Fibroblast of the aortic adventitia (primary cell): ENCODE results near the gene CDC42EP1. TPM values are rescaled to one million over a fixed set of nuclear protein-coding genes. Genes with fewer than 3 reads are reported as not detected.
A peak's percentile ranks its signal among the peaks of the same experiment; 100 is the strongest.
"Not testable (repeated sequence)": the region's sequence is repeated elsewhere in the genome, so short reads cannot be mapped to it uniquely, and the experiment has no call there.

Source experiments
- DNase-seq: peaks from one replicate; pipeline ENCODE4 v3.0.0-alpha.2; 2010; ENCODE audit warnings: low read depth
- H3K4me3 ChIP-seq: 2 replicates; pipeline ENCODE4 v1.5.1; 2011; ENCODE audit warnings: low read depth, mild to moderate bottlenecking, control low read depth, low read length, moderate library complexity
- total RNA-seq: library from RNA; depleted of rRNA; stranded (reverse); fragments of >200 nt; gene quantifications from 2 replicates; pipeline ENCODE4 v1.2.3, GENCODE V29; 2012; ENCODE audit warnings: low replicate concordance
- TF ChIP-seq, protein P1 (sequence below): IDR thresholded peaks from 2 replicates; pipeline ENCODE4 v1.5.1; 2011; ENCODE audit warnings: mild to moderate bottlenecking, low read length, control low read depth, inconsistent platforms; ENCODE audit not compliant: insufficient read depth

The CDC42EP1 gene
- total RNA-seq, 1 donor: 30.3 TPM

DNA sequence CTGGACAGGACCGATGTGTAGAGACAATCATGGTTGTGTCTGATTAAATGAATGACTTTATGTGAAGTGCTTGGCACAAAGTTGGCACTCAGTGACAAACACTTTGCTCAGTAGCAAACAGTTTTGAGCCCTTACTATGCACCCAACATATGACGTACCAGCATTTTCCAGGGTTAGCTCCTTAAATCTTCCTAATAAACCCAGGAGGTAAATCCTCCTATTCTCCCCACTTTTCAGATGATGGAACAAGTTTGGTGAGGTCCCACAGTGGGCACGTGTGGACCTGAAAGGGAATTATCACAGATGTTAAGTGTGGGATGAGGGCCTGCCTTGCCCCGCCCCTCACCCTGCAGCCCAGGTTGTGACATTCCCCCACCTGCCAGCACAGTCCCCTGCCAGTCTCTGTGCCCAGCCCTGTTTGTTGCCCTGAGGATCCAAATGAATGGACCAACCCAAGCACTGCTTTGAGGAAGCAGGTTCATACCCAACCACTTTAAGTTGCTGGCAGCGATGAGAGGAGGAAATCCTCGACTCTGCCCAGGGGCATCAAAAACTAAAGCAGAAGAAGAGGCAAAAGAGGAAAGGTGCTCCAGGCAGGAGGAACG is 34.4 kb upstream of the CDC42EP1 start:
- TF ChIP-seq, protein P1, sequence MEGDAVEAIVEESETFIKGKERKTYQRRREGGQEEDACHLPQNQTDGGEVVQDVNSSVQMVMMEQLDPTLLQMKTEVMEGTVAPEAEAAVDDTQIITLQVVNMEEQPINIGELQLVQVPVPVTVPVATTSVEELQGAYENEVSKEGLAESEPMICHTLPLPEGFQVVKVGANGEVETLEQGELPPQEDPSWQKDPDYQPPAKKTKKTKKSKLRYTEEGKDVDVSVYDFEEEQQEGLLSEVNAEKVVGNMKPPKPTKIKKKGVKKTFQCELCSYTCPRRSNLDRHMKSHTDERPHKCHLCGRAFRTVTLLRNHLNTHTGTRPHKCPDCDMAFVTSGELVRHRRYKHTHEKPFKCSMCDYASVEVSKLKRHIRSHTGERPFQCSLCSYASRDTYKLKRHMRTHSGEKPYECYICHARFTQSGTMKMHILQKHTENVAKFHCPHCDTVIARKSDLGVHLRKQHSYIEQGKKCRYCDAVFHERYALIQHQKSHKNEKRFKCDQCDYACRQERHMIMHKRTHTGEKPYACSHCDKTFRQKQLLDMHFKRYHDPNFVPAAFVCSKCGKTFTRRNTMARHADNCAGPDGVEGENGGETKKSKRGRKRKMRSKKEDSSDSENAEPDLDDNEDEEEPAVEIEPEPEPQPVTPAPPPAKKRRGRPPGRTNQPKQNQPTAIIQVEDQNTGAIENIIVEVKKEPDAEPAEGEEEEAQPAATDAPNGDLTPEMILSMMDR: no peak
- no peak for DNase-seq
- H3K4me3 ChIP-seq: no peak overlapping the region

DNA sequence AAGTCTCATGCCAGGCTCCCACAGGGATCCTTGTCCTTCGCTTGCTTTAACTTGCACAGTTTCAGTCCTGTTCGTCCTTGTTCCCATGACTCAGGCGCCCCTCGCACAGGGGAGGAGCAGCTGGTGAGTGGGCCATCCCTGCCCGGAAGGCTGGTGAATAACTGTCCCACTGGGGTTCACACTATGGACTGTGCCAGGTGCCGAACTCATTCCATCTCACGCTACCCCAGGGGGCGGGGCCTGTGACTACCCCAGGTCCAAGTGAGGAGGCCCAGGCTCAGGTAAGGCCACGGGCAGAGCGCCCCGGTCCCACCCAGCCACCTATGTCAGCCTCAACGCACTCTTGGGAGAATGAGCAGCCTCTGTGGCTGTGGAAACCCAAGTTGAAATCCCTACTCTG is 33.9 kb upstream of the CDC42EP1 start:
- TF ChIP-seq, protein P1: no peak

DNA sequence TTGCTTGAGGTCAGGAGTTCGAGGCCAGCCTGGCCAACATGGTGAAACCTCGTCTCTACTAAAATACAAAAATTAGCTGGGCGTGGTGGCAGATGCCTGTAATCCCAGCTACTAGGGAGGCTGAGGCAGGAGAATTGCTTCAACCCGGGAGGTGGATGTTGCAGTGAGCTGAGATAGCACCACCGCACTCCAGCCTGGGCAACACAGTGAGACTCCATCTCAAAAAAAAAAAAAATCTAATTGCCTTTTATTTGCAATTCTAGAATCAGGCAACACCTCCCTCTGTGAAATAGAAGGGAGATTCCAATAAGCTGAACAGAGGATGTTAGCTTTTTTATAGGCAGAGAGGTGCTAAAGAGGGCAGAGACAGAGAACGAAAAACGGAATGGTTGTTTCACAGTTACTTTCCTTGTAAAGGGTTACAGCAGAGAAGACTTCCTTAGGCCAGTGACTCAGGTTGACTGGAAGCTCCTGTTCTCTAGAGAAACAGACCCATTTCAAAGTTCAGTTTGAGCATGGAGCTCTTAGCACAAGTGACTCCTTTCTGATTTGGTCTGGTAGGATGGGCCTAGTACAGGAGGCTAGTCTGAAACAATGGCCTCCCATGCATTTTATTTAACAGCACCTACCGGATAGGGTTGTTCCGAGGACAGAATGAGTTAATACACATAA is 33.1 kb upstream of the CDC42EP1 start:
- DNase-seq: not testable (repeated sequence)

More for the DNA sequence above, 33.9 kb upstream of the CDC42EP1 start:
- H3K4me3 ChIP-seq: no peak overlapping the region
- DNase-seq: peak; percentile 59

DNA sequence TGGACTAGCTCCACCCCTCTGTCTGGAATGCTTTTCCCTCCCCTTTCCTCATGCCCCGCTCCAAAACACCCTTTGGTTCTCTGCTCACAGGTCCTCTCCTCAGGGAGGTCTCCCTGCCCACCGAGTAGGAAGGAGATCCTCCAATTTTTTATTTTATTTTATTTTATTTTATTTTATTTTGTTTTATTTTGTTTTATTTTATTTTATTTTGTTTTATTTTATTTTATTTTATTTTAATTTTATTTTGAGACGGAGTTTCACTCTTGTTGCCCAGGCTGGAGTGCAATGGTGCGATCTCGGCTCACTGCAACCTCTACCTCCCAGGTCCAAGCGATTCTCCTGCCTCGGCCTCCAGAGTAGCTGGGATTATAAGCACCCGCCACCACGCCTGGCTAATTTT is 32.3 kb upstream of the CDC42EP1 start:
- H3K4me3 ChIP-seq, DNase-seq: not testable (repeated sequence)

More for the DNA sequence above, 33.1 kb upstream of the CDC42EP1 start:
- H3K4me3 ChIP-seq: not testable (repeated sequence)

DNA sequence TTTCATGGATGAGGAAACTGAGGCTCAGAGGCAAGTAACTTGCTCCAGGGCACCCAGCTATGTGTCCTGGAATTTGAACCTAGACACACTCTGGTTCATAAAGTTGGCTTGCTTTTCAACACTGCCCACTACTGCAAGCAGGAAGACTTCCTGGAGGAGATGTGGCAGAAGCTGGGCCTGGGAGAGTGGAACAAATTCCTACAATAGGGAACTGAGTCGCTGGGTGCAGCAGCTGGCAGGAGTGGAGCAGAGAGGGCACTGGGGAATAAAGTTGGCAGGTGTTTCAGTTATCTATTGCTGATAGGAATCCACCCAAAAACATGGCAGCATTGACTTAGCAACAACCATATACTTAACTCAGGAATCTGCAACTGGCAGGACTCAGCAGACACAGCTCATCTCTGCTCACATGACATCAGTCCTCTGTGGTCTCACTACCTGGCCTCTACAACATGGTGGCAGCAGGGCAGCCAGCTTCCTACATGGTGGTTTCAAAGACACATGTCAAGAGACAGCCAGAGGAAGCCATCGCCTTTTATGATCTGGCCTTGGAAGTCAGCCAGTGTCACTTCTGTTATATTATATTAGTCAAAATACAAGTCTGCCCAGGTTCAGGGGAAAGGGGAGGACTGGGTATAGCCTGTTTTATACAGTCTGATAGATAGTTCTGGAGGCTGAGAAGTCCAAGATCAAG is 30.5 kb upstream of the CDC42EP1 start:
- TF ChIP-seq, protein P1: no peak
- no peak overlapping the region for H3K4me3 ChIP-seq
- no peak for DNase-seq

DNA sequence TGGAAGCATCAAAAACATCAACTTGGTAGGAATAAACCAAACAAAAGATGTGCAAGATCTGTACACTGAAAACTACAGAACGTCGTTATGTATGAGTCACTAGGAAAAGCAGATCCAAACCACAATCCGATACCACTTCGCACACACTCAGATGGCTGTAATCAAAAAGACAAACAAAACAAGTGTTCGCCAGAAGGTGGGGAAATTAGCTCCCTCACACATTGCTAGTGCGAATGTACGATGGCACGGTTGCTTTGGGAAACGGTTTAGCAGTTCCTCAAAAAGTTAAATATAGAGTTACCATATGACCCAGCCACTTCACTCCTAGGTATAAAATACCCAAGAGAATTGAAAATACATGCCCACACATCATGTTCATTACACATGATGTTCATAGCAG is 26.3 kb upstream of the CDC42EP1 start:
- DNase-seq: peak; percentile 87
- H3K4me3 ChIP-seq: no peak overlapping the region
- TF ChIP-seq, protein P1: no peak

DNA sequence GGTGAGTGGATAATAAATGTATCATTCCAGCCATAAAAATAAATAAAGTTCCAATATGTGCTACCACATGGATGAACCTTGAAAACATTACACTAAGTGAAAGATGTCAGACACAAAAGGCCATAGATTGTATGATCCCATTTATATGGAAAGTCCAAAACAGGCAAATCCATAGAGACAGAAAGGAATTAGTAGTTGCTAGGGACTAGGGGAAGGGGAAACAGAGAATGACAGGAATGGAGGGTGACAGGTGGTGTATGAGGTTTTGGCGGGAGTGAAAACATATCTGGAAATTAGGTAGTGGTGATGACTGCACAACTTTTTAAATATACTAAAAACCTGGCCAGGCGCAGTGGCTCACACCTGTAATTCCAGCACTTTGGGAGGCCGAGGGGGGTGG is 25.8 kb upstream of the CDC42EP1 start:
- no peak overlapping the region for H3K4me3 ChIP-seq
- TF ChIP-seq, protein P1: no peak
- DNase-seq: no peak
